Fibroblast of lung (primary cell): ENCODE data around the gene MORN4. TPM values are rescaled to one million over a fixed set of nuclear protein-coding genes. Genes with fewer than 3 reads are reported as not detected.

Experiments
- DNase-seq, 2 donors: peaks; one replicate each; pipeline versions ENCODE4 v3.0.0 to v3.0.0-alpha.2; 2010; ENCODE audit warnings: low read depth in 2 of 2
- H2AFZ ChIP-seq: 2 replicates; pipeline ENCODE4 v1.5.1; 2012; ENCODE audit warnings: low read length, control low read depth, inconsistent platforms
- H3K27ac ChIP-seq: 2 replicates; pipeline ENCODE4 v1.5.1; 2011; ENCODE audit warnings: low read length, control low read depth; ENCODE audit not compliant: insufficient read depth
- H3K27me3 ChIP-seq: 2 replicates; pipeline ENCODE4 v1.5.1; 2011; ENCODE audit warnings: mild to moderate bottlenecking, low read length; ENCODE audit not compliant: control insufficient read depth, insufficient read depth
- H3K36me3 ChIP-seq: 2 replicates; pipeline ENCODE4 v1.5.1; 2011; ENCODE audit warnings: low read length; ENCODE audit not compliant: control insufficient read depth, insufficient read depth
- H3K4me1 ChIP-seq: 2 replicates; pipeline ENCODE4 v1.5.1; 2011; ENCODE audit warnings: low read length; ENCODE audit not compliant: control insufficient read depth, insufficient read depth; ENCODE audit errors: extremely low read depth
- H3K4me2 ChIP-seq: 2 replicates; pipeline ENCODE4 v1.5.1; 2011; ENCODE audit warnings: low read length, control low read depth; ENCODE audit not compliant: insufficient read depth; ENCODE audit errors: extremely low read depth
- H3K4me3 ChIP-seq, 4 experiments: fragments of 200-600 bp in 1 of 4; sonication (generic) in 1 of 4; replicated peaks in 1 of 4; 2 replicates each; pipeline ENCODE4 v1.5.1; 2011 to 2016; ENCODE audit warnings: low read length in 4 of 4, low read depth in 3 of 4, mild to moderate bottlenecking in 3 of 4, control low read depth in 2 of 4, inconsistent platforms in 1 of 4, mixed read lengths in 1 of 4; ENCODE audit not compliant: insufficient read depth in 1 of 4; ENCODE audit errors: control extremely low read depth in 1 of 4
- H3K79me2 ChIP-seq: 2 replicates; pipeline ENCODE4 v1.5.1; 2012; ENCODE audit warnings: mild to moderate bottlenecking, low read length, inconsistent platforms; ENCODE audit not compliant: control insufficient read depth, insufficient read depth
- H3K9ac ChIP-seq: 2 replicates; pipeline ENCODE4 v1.5.1; 2011; ENCODE audit warnings: mild to moderate bottlenecking, low read length, control low read depth; ENCODE audit not compliant: insufficient read depth
- H3K9me3 ChIP-seq: 2 replicates; pipeline ENCODE4 v1.5.1; 2012; ENCODE audit warnings: low read depth, low read length; ENCODE audit not compliant: control insufficient read depth, insufficient read depth
- H4K20me1 ChIP-seq: 2 replicates; pipeline ENCODE4 v1.5.1; 2011; ENCODE audit warnings: low read length; ENCODE audit not compliant: control insufficient read depth, insufficient read depth; ENCODE audit errors: extremely low read depth
- EZH2 ChIP-seq: IDR thresholded peaks from 2 replicates; pipeline ENCODE4 v1.5.1; 2012; ENCODE audit warnings: low read length, control low read depth, mild to moderate bottlenecking; ENCODE audit errors: missing control alignments
- polyA plus RNA-seq, 2 donors: library from polyadenylated mRNA; depleted of rRNA in 1 of 2; stranded (reverse) in 1 of 2; unstranded in 1 of 2; fragments of >200 nt; gene quantifications; 2 replicates each; pipeline ENCODE4 v1.2.1, GENCODE V29; 2011 to 2012; ENCODE audit warnings: missing spikeins in 1 of 2
- total RNA-seq: library from RNA; depleted of rRNA; stranded (reverse); fragments of >200 nt; gene quantifications from 2 replicates; pipeline ENCODE4 v1.2.1, GENCODE V29; 2014
- TF ChIP-seq, protein P1 (sequence below), 2 donors: IDR thresholded peaks in 1 of 2; conservative IDR thresholded peaks in 1 of 2; 1 replicate in 1 of 2; 2 replicates in 1 of 2; pipeline ENCODE4 v1.5.1; 2011 to 2012; ENCODE audit warnings: low read length in 2 of 2, control low read depth in 1 of 2, inconsistent platforms in 1 of 2, low read depth in 1 of 2, mild to moderate bottlenecking in 1 of 2

Gene MORN4
- total and polyA plus RNA-seq, 2 donors (not counting 1 experiment from before 2014, with no cell fraction given): 13.2 to 13.4 TPM

- no peak for TF ChIP-seq EZH2
- TF ChIP-seq, protein P1, sequence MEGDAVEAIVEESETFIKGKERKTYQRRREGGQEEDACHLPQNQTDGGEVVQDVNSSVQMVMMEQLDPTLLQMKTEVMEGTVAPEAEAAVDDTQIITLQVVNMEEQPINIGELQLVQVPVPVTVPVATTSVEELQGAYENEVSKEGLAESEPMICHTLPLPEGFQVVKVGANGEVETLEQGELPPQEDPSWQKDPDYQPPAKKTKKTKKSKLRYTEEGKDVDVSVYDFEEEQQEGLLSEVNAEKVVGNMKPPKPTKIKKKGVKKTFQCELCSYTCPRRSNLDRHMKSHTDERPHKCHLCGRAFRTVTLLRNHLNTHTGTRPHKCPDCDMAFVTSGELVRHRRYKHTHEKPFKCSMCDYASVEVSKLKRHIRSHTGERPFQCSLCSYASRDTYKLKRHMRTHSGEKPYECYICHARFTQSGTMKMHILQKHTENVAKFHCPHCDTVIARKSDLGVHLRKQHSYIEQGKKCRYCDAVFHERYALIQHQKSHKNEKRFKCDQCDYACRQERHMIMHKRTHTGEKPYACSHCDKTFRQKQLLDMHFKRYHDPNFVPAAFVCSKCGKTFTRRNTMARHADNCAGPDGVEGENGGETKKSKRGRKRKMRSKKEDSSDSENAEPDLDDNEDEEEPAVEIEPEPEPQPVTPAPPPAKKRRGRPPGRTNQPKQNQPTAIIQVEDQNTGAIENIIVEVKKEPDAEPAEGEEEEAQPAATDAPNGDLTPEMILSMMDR (conservative IDR thresholded peaks at IDR 0.05 in 1 of 2, IDR thresholded peaks at IDR 0.05 in 1 of 2; ENCODE audit: low read depth in 1 of 2, low read length in 2 of 2): no peak
These were observed 42.4 kb downstream of the MORN4 start for GRCh38 chr10:97590748-97591495.

DNA sequence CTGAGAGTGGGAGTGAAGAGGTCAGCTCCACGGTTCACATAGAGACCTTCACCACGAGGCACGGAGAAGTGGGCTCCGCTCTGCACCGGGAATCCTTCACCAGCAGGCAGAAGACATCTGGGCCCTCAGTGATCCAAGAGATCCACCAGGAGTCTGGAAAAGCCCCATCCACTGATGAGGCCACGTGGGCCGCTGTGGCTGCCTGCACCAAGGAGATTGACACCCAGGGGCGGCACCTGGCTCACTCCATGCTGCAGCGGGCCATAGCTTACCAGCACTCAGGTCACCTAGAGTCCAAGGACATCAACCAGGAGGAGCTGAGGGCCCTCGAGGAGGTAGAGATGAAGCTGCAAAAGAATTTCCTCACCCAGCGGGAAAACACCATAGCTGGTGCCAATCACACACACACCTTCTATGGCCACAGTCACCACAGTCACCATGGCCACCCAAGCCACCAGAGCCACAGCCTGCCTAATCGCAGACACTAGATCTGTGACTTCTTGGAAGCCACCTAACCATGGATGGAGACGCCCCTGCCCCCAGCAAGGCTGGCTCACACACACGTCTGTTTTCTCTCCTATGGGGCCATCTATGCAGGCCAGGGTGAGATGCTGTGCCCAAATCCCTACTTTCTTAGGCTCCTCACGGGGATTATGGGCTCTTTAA, 43.1 kb downstream of the MORN4 start:
- no peaks in the 10 kb centered on the region for H4K20me1 ChIP-seq
- H3K4me3 ChIP-seq: no peak overlapping the region
- no peak for TF ChIP-seq EZH2
- TF ChIP-seq, protein P1 (conservative IDR thresholded peaks at IDR 0.05 in 1 of 2, IDR thresholded peaks at IDR 0.05 in 1 of 2; ENCODE audit: low read depth in 1 of 2, low read length in 2 of 2): no peak
- no peaks in the 10 kb centered on the region for H3K79me2 ChIP-seq
- H3K27me3 ChIP-seq: no peaks in the 10 kb centered on the region
- H3K36me3 ChIP-seq: no peaks in the 10 kb centered on the region
- DNase-seq: no peak
- H3K4me2 ChIP-seq: no peak overlapping the region
- no peak overlapping the region for H3K9ac ChIP-seq
- H2AFZ ChIP-seq: no peak overlapping the region
- no peaks in the 10 kb centered on the region for H3K9me3 ChIP-seq
- H3K27ac ChIP-seq: no peak overlapping the region
- peaks cover 4% of the 10 kb centered on the region for H3K4me1 ChIP-seq

More at GRCh38 chr10:97590748-97591495, 42.4 kb downstream of the MORN4 start:
- no peak overlapping the region for H3K9ac ChIP-seq
- H3K79me2 ChIP-seq: no peaks in the 10 kb centered on the region
- no peak for DNase-seq
- H3K27me3 ChIP-seq: no peaks in the 10 kb centered on the region
- H3K4me3 ChIP-seq: no peak overlapping the region
- H3K9me3 ChIP-seq: no peaks in the 10 kb centered on the region
- peaks cover 8% of the 10 kb centered on the region for H3K4me1 ChIP-seq
- H3K27ac ChIP-seq: no peak overlapping the region
- H2AFZ ChIP-seq: no peak overlapping the region
- no peak overlapping the region for H3K4me2 ChIP-seq
- no peaks in the 10 kb centered on the region for H4K20me1 ChIP-seq
- H3K36me3 ChIP-seq: no peaks in the 10 kb centered on the region

GRCh38 chr10:97589479-97589878, 43.8 kb downstream of the MORN4 start, which contains the start of gene C10orf62:
Gene C10orf62, plus strand, starts transcription at chr10:97589721. Its CDS starts 177 bp downstream, at chr10:97589898.
- Histone ChIP-seq H4K20me1 (no peaks in the 10 kb centered on the region), H3K27ac (no peak within 1 kb of the TSS), H3K4me3 (no peak within 1 kb of the TSS), H3K79me2 (no peaks in the 10 kb centered on the region), H3K9ac (no peak within 1 kb of the TSS), H3K9me3 (no peaks in the 10 kb centered on the region), H3K36me3 (no peaks in the 10 kb centered on the region), H3K27me3 (no peaks in the 10 kb centered on the region), H3K4me1 (peaks cover 4% of the 10 kb centered on the region), H2AFZ (no peak within 1 kb of the TSS), H3K4me2 (no peak within 1 kb of the TSS)
- no peak for DNase-seq
- TF ChIP-seq EZH2: no peak
- TF ChIP-seq, protein P1 (conservative IDR thresholded peaks at IDR 0.05 in 1 of 2, IDR thresholded peaks at IDR 0.05 in 1 of 2; ENCODE audit: low read depth in 1 of 2, low read length in 2 of 2): no peak
